Kidney tubule cell (primary cell): ENCODE data around the gene SCGB1C2.

ENCODE experiments used
- DNase-seq: peaks from one replicate; pipeline ENCODE4 v3.0.0-alpha.2; 2018; ENCODE audit warnings: low spot score

The SCGB1C2 gene

DNA sequence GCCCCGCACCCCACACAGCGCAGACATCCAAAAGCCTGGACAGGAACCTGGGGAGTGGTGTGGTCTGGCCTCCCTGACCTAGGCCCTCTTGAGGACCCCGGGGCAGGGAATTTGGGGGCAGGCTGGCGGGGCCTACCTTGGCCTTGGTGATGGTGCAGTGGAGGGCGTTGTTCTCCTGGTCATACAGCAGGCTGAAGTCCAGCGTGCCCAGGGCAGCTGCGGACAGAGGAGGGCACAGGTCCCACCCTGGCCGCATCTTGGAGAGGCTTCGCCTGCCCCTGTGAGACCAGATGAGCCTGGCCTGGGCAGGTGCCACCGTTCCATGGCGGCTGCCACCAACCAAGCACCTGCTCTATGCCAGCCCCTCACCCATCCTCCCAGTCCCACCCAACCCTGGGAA lies 35.0 kb downstream of the SCGB1C2 start:
- no peak for DNase-seq

DNA sequence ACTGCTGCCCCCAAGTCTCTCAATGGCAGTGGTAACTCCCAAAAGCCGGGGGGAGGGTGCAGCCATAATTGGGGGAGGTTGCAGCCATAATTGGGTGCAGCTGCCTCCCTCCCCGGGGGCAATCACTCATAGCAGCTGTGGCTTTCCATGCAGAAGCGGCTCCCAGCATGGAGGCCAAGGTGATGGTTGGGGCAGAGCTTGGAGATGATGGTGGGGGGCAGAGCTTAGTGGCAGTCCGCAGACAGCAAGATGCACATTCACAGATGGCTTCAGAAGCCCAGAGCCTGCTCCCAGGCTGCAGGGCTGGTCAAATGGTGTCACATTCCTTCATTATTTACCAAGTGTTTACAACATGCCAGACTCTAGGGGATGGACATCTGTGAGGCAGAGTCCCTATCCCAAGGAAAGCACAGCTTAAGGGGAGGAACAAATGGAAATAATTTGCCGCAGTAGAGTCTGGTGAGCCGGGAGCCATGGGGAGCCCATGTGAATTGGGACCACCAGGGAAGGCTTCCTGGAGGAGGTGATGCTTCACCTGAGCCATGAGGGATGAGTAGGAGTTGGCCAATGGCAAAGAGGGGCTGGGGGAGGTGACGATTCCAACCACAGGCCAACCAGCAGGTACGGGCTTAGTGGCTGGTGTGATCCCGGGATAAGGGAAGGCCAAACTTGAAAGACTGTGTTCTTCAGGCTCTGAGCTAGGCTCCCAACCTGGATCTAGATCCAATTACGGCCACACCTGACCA lies 36.0 kb downstream of the SCGB1C2 start:
- DNase-seq = no peak

DNA sequence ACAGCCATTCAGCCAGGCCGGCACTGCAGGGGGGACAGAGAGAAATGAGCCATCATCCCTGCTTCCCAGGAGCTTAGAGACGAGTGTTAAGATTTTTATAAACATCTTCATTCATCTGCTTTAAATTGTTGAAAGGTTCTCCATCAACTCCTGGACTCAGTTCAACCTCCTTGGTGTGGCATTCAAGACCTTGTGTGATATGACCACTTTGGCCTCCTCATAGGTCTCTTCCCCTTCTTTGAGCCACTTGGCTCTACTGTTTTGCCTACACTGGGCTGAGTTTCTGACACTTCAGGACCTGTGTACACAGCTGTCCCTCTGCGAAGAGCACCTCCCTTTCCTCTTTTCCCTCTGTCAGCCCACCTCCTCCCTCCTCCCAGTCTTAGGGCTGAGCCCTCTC lies 39.8 kb downstream of the SCGB1C2 start:
- DNase-seq = no peak

DNA sequence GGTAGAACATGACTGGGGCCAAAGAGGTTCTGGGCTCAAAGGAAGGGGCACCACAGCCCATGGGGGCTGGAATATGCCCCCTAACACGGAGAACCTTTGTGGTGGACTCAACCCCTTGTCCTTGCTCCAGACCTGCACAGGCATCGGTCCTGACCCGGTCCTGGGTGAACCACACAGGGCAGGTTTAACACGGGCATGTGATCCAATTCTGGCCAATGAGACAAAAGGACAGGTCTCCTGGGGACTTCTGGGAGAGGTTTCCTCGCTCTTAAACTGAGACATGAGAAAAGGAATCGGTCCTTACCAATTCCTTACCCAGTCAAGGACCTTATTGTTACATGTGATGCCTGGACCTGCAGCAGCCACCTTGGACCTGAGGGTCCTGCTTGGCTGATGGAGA lies 40.4 kb downstream of the SCGB1C2 start:
- DNase-seq = no peak

DNA sequence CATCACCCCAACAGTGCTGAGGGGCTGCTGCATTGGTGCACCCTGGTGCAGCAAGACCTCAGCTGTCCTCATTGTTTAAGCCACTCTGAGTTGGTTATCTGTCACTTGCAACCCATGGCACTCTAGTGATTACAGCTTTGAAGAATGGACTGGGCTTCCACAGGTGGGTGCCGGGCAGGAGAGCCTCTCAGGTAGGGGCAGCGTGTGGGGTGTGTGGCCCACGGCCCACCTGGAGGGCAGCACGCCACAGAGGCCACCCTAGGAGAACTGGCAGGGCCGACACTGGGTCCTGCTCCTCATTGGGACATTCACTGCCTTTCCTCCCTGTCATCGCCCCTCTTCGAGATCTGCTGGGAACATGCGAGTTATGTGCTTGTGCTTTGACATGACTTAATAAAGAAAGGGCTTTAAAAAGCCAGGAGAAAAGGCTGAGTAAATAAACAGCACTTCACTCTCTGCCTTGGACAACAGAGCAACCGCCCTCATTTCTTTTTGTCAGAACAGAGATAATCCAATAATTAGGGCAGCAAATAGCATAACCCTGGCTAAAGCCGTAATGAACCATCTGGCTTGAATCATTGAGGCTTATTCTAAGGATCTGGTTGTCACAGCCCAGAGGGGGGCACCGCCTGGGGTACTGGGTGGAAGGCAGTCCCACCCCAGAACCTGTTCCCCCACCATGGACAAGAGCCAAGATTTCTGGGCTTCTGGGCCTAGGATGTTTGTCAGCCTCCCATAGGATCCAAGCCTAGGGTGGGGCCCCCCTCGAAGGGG lies 41.1 kb downstream of the SCGB1C2 start:
- no peak for DNase-seq

DNA sequence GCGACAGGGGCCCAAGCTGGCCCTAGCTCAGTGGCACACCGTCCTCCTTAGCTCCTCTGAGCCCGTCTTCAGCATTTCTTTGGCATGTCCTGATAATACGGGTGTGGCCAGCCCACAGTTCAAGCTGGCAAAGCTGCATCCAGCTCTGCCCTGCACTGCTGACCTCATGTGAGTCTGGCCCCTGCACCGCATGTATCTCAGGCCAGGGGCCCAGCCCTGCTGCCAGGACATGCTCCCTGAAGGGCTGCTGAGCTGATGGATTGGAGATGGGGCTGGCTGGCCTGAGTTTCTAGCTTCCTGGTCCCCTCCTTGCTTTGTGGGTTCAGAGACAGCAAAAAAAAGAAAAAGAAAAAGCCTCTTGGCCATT lies 41.7 kb downstream of the SCGB1C2 start:
- DNase-seq = no peak

DNA sequence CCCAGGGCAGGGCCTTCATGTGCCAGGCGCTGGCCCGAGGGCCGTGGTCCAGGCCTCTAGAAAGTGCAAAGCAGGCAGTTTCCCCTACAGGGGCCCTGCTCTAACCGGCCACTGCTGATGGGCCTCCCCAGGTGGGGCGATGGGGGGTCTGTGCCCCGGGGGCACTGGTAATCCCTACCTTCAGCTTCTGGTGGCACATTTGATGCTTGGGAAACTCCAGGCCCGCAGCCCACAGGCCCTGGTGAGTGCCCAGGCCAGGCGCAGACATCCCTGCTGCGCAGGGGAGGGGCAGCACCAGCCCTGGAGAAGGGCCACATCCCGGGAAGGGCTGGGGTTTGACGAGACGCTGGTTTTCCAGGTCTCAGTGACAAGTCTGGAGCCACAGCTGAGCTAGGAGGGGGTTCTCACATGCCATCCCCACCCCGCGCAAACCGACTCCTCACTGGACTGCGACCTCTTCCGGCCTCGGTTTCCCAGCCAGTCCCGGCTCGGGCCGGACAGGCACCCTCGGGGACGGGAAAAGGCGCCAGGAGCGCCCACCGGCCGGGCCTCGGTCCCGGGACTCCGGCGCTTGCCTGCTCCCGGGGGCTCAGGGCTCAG lies 42.5 kb downstream of the SCGB1C2 start:
- DNase-seq = no peak

DNA sequence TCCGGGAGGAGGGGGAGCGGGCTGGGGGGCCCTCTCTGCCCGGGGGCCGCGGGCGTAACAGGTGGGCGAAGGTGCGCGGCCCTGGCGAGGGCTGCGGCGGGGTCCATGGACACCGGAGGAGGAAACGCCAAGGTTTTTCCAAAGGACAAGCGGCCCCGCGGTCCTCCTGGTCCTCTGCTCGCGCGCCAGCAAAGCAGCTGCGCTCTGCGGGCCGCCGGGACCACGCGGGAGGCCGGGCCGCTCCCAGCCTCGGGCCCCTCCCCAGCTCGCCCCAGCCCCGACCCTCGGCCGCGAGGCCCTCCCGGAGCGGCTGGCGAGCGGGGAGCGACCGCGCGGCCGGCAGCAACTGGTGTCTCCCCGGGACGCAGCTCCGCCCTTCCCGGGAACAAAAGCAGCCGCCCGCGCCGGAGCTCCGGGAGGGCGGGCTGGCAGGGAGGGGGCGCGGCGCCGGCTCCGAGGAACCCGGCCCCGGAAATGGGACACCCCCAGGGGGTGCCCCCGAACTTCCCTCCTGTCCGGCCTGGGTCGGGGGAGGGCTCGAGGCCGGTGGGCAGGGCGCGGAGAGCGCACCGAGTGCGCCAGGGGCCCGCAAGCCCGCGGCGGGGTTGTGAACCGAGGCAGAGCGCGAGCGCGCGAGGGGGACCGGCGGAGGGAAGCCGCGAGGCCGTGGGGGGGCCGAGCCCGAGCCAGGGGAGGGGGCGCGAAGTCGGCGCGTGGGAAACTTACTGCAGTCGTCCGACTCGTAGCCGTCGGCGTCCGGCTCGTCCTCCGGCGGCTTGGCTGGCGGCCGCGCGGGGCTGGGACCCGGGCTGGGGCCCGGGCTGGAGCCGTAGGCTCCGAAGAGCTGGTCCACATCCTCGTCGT lies 43.2 kb downstream of the SCGB1C2 start:
- DNase-seq = no peak

DNA sequence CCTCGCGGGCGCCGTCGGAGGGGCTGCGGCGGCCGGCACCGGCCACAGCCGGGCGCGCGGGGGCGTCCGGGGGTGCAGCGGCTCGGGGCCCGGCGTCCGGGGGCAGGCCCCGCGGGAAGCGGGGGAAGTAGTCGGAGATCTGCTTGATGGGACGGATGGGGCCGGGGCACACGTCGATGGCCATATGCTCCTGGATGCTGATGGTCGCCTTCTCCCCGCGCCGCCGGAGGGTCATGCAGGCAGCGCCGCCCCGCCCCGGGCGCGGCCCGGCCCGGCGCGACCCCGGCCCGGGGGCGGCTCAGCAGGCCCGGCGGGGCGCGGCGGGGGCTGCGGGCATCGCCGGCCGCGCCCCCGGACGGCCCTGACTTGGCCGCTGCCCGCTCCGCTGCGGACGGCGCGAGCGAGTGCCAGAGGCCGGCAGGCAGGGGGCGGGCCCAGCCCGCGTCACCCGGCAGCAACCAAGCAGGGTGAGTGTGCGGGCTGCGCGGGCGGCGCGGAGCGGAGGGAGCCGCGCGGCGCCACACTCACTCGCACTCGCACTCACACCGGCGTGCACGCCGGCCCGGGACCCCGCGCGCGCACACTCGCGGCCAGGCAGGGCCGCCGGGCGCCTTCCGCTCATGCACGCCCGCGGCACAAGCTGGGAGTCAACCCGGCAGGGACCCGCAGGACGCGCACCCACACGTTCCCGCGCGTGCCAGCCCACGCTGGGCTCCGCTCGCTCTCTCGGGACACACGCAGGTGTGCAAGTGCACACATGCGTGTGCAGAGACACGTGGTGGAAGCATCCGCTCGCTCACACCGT lies 44.1 kb downstream of the SCGB1C2 start, which contains the start of gene DOC2B:
TSS of gene DOC2B (minus strand) at position 406 of the 805 bp plus-strand sequence. CDS start at position 235, 171 bp downstream.
- peak; percentile 29 for DNase-seq

DNA sequence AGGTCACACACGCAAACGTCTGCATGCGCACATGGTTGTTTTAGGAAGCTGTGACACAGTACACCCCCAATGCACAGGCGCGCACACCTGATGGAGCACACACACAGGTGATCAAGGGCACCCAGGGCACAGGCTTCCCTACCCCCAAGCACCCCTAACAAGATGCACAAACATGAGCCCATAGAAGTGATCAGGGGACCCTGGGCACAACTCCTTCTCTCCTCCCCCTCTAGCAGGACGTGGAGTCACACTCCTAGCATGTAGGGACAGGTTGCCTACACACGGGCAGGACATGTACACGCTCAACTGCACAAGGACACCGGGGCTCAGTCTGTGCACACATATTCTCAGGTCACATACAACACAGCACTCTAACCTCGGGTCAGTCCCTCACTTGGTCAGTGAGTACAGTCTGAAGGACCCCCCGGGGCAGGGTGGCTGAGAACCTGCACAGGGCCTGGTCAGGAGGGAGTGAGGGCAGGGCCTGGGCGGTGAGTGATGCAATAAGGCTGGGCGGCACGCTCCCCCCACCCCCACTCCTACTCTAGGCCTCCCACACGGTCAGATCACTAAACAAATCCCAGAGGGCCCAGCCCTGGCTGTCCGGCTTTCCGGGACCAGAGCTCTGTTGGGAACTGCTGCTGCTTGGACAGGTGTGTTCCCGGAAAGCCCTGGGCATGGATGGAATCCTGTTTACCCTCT lies 44.8 kb downstream of the SCGB1C2 start:
- no peak for DNase-seq

DNA sequence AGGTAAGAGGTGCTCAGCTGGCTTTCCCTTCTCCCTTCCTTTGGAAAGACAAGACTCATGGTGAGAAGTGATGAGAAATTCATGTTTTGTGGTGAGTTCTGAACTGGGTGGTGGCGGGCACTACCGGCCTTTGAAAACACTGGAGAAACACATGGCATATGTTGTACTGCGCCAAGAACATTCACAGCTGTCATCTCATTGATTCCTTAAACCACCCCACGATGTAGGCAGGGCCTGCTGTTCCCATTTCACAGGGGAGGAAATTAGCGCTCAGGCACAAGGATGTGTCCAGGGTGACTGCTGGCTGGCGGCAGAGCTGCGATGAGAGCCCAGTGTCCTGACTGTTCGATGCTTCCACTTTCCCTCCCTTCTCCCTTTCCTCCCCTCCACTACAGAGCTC lies 45.7 kb downstream of the SCGB1C2 start:
- DNase-seq = no peak

DNA sequence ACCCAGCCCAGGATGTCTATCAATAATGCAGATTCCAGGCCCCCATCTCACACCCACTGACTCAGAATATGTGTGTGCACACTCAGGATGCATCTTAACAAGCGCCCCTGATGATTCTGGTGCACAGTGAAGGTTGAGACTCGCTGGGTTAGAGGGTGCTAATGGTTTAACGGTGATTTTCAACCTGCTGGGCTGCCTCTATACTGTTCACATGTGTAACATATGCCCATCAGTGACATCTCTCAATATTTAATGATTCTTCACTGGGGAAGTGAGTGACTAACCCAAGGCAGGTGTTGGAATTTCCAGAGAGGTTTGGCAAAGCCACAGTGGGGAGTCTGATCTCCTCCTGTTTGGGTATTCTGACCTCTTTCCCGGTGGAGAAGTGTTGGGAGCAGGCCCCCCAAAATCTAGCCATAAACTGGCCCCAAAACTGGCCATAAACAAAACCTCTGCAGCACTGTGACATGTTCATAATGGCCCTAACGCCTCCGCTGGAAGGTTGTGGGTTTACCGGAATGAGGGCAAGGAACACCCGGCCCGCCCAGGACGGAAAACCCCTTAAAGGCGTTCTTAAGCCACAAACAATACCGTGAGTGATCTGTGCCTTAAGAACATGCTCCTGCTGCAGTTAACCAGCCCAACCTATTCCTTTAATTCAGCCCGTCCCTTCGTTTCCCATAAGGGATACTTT lies 48.2 kb downstream of the SCGB1C2 start:
- no peak for DNase-seq

DNA sequence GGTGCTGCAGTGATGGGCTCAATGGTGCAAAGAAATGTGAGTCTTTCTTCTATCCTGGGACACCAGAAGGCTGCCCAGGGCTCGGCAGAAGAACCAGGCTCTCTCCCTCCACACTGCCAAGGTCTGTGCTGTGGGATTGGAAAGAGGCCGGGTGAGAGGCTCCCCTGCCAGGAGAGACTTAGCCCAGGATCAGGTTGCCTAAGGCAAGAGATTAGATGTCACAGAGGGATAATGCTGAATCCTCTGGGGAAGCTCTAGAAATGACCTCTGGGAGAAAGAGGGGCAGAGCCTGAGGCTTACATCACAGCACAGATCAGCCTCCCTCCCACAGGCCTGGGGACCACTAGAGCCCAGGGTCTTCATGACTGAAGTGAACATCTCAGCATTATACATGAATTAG lies 49.8 kb downstream of the SCGB1C2 start:
- no peak for DNase-seq
